HG03159 (cell line): ENCODE data around the gene PIEZO1.

ENCODE experiments used
- ATAC-seq: cut with Tn5 transposase; IDR thresholded peaks from one replicate; pipeline ENCODE4 v1.9.1; 2021; ENCODE audit warnings: mild to moderate bottlenecking, moderate library complexity; ENCODE audit not compliant: unreplicated experiment

PIEZO1 gene

GRCh38 chr16:88721815-88722755 lies 62.9 kb downstream of the PIEZO1 start:
- no peak for ATAC-seq

DNA sequence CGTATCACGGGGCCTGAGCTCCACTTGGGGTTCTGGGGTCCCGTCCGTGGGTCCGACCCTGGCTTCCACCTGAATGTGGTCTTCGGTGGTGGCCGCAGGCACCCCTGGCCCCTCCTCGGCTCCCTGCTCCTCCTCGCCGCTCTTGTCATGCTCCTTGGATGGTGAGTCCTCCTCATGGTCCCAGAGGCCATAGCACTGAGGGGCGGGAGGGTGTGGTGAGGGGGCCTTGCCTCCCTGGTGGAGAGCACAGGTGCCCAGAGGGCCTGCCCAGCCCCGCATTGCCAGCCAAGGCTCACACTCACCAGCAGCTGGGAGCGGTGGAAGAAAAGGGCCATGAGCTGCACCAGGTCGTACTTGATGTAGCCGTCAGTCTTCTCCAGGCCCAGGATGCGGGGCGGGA lies 63.8 kb downstream of the PIEZO1 start:
- ATAC-seq, result no peak

- ATAC-seq, result no peak
These were observed 64.5 kb downstream of the PIEZO1 start for GRCh38 chr16:88720396-88720970.

GRCh38 chr16:88719933-88720296 lies 65.1 kb downstream of the PIEZO1 start:
- no peak for ATAC-seq

DNA sequence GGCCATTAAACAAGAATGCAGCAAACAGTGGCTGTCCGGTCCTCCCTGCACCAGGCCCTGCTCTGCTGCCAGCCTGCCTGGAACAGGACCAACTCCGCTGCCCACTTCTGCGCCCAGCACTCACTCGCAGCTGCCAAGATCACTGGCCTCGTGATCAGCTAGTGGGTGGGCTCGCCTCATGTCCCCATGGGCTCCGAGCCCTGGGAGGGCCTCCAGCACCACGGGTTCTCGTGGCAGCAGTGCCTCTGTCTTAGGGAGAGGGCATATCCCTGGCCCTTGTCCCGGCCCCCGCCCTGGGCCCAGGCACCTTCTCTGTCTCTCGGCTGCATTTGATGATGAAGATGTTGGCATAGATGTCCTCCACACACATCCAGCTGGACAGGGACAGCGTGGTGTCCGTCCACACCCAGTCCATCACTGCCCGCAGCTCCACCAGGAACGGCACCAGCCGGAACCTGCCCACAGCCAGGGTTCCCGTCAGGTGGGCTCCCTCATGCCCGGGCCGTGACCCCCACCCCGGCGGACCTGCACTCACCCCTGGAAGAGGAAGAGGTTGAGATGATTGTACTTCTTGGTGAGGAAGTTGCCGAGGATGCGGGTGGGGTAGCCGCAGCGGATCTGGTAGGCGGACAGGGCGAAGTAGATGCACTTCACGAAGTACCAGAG lies 65.6 kb downstream of the PIEZO1 start:
- ATAC-seq, result no peak

- no peak for ATAC-seq
These were observed 66.8 kb downstream of the PIEZO1 start for GRCh38 chr16:88718178-88718577.

GRCh38 chr16:88716601-88717001 lies 68.4 kb downstream of the PIEZO1 start:
- no peak for ATAC-seq

GRCh38 chr16:88716201-88716600 lies 68.8 kb downstream of the PIEZO1 start:
- ATAC-seq, result no peak

- ATAC-seq, result no peak
These were observed 69.5 kb downstream of the PIEZO1 start for GRCh38 chr16:88715312-88716190.

DNA sequence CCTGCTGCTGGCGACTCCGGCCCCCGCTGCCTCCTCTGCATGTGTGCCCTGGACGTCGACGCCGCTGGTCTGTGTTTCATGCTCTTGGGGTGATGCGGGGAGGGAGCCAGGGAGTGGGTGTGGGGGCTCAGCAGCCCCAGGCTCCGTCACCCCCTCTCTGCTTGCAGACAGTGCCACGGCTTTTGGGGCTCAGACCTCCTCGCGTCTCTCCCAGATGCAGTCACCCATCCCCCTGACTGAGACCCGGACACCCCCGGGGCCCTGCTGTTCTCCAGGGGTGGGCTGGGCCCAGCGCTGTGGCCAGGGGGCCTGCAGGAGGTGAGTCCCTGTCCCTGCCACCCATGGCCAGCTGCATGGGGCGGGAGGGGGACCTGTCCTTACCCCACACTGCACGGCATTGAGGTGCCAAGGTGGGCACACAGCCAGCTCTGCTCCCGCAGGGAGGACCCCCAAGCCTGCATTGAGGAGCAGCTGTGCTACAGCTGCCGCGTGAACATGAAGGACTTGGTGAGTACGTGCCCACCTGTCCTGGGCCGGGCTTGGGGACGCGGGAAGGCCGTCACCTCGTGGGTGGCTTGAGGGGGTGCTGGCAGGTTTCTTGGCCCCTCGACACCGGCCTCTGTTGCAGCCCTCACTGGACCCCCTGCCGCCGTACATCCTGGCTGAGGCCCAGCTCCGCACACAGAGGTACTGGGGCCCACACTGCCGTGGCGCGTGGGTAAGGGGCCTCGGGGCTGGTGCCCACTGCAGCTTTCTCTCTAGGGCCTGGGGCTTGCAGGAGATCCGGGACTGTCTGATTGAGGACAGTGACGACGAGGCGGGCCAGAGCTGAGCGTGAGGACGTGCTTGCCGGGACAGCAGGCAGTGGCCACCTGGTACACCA lies 70.4 kb downstream of the PIEZO1 start:
- no peak for ATAC-seq

DNA sequence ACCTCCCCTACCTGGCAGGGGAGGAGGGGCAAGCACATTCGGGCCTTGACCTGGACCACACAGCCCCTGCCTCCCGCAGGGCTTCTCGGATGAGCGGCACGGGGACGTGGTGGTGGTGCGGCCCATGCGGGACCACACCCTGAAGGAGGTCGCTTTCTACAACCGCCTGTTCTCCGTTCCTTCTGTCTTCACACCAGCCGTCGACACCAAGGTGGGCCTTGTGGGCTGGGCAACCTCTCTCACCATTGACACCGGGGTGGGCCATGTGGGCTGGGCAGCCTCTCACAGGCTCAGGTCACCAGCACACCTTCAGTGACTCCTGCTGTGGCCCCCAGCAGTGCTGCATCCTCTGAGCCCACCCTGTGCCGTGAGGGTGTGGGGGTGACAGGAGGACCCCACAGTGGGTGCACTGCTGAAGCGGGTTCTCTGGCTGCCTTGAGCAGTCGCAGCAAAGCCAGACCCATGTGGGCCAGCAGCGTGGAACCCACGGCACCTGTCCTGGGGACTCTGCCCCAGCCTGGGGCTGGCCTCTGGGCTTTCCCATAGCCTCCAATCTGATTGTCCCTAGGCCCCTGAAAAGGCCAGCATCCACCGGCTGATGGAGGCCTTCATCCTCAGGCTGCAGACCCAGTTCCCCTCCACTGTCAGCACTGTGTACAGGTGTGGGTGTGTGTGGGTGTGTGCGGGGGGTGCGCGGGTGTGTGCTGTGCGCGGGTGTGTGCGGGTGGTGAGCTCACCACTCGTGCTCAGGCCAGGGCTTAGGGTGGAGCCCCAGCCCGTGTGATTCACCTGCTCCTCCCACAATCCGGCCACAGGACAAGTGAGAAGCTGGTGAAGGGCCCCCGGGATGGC lies 71.2 kb downstream of the PIEZO1 start:
- ATAC-seq, result no peak

- no peak for ATAC-seq
These were observed 72.0 kb downstream of the PIEZO1 start for GRCh38 chr16:88713054-88713453.

GRCh38 chr16:88712362-88712979 lies 72.5 kb downstream of the PIEZO1 start:
- no peak for ATAC-seq

DNA sequence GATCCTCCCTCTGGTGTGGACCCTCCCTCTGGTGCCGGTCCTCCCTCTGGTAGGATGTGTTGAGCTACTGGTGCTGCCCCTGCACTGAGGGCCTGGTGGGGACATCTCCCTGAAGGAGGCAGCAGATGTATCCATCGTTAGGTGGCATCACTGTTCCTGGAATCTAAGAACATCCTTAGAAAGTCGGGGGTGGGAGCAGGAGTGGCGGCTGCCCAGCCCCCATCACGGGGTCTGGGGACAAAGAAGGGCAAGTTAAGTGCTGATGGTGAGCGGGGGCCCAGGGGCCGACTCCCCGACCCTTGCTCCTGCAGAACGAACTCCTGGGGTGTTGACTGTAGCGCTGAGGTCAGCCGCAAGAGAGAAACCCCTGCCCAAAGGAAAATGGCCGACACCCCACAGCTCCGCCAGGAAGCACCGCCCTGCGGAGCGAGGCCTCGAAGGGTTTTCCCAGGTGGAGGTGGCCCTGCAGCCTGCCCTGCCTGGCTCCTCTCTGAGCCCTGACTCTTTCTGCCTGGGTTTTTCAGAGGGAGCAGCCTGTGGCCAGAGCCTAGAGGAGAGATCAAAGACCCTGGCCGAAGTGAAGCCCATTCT lies 73.2 kb downstream of the PIEZO1 start:
- ATAC-seq, result no peak

GRCh38 chr16:88710556-88710955 lies 74.5 kb downstream of the PIEZO1 start:
- ATAC-seq, result no peak

GRCh38 chr16:88706965-88707826 lies 77.8 kb downstream of the PIEZO1 start:
- no peak for ATAC-seq

GRCh38 chr16:88706229-88706964 lies 78.6 kb downstream of the PIEZO1 start, which contains the start of the genes CTU2 and RNF166:
Gene CTU2 (plus strand): TSS chr16:88706503. CDS start chr16:88706531, 28 bp downstream.
Gene RNF166 (minus strand): TSS chr16:88706408. CDS start chr16:88706325, 83 bp downstream.
- peak; percentile 64 for ATAC-seq
